Measurements from ENCODE around the gene EED.

EED gene

GRCh38 chr11:86256608-86257007 is 12.1 kb downstream of the EED start:
- no peak overlapping the region; the same call in 1 of the 2 replicates for H3K4me2 ChIP-seq (ENCODE audit: low read length)
- H3K9me3 ChIP-seq (ENCODE audit: insufficient read depth, low read length), result no peaks in the 10 kb centered on the region
- H3K79me2 ChIP-seq (ENCODE audit: low read length), result peaks cover 59% of the 10 kb centered on the region
- H3K27ac ChIP-seq (ENCODE audit: low read length), result peak overlapping the region; percentile 7
- peaks cover 29% of the 10 kb centered on the region for H3K4me1 ChIP-seq (ENCODE audit: low read length)
- peaks cover 34% of the 10 kb centered on the region for H4K20me1 ChIP-seq (ENCODE audit: insufficient read depth, low read length)
- H3K4me3 ChIP-seq (ENCODE audit: low read length), result no peak overlapping the region
- TF ChIP-seq CTCF (IDR thresholded peaks at IDR 0.05; ENCODE audit: low read depth, low read length) (no peak), EZH2phosphoT487 (IDR thresholded peaks at IDR 0.05; ENCODE audit: low read depth) (no peak)
- H3K36me3 ChIP-seq (replicated peaks; ENCODE audit: low read depth, low read length), result peaks cover 57% of the 10 kb centered on the region
- H3K27me3 ChIP-seq (ENCODE audit: low read depth, low read length), result no peaks in the 10 kb centered on the region
- no peak overlapping the region for H3K9ac ChIP-seq (ENCODE audit: low read length)
- no peak overlapping the region for H2AFZ ChIP-seq (ENCODE audit: low read depth, low read length)

- no peaks in the 10 kb centered on the region for H3K27me3 ChIP-seq (ENCODE audit: low read depth, low read length)
Observed at GRCh38 chr11:86257446-86257845, 12.9 kb downstream of the EED start.

GRCh38 chr11:86259730-86260129 is 15.2 kb downstream of the EED start:
- H3K27me3 ChIP-seq (ENCODE audit: low read depth, low read length), result no peaks in the 10 kb centered on the region
- no peak overlapping the region for H2AFZ ChIP-seq (ENCODE audit: low read depth, low read length)
- H3K4me2 ChIP-seq (ENCODE audit: low read length), result no peak overlapping the region
- no peak overlapping the region for H3K27ac ChIP-seq (ENCODE audit: low read length)
- peaks cover 61% of the 10 kb centered on the region for H3K36me3 ChIP-seq (replicated peaks; ENCODE audit: low read depth, low read length)
- no peak overlapping the region for H3K9ac ChIP-seq (ENCODE audit: low read length)
- no peak for TF ChIP-seq EZH2phosphoT487 (IDR thresholded peaks at IDR 0.05; ENCODE audit: low read depth)
- no peak for TF ChIP-seq CTCF (IDR thresholded peaks at IDR 0.05; ENCODE audit: low read depth, low read length)
- no peaks in the 10 kb centered on the region for H3K9me3 ChIP-seq (ENCODE audit: insufficient read depth, low read length)
- H3K4me1 ChIP-seq (ENCODE audit: low read length), result peaks cover 18% of the 10 kb centered on the region
- peaks cover 16% of the 10 kb centered on the region for H4K20me1 ChIP-seq (ENCODE audit: insufficient read depth, low read length)
- peaks cover 29% of the 10 kb centered on the region for H3K79me2 ChIP-seq (ENCODE audit: low read length)
- H3K4me3 ChIP-seq (ENCODE audit: low read length), result no peak overlapping the region

More at GRCh38 chr11:86257446-86257845, 12.9 kb downstream of the EED start:
- Histone ChIP-seq H3K4me3 (ENCODE audit: low read length) (no peak overlapping the region), H3K9ac (ENCODE audit: low read length) (no peak overlapping the region), H3K9me3 (ENCODE audit: insufficient read depth, low read length) (no peaks in the 10 kb centered on the region), H3K4me2 (ENCODE audit: low read length) (no peak overlapping the region), H4K20me1 (ENCODE audit: insufficient read depth, low read length) (peaks cover 25% of the 10 kb centered on the region), H3K36me3 (replicated peaks; ENCODE audit: low read depth, low read length) (peaks cover 54% of the 10 kb centered on the region), H3K4me1 (ENCODE audit: low read length) (peaks cover 23% of the 10 kb centered on the region), H3K27ac (ENCODE audit: low read length) (no peak overlapping the region), H2AFZ (ENCODE audit: low read depth, low read length) (no peak overlapping the region), H3K79me2 (ENCODE audit: low read length) (peaks cover 51% of the 10 kb centered on the region)
- TF ChIP-seq EZH2phosphoT487 (IDR thresholded peaks at IDR 0.05; ENCODE audit: low read depth) (no peak), CTCF (IDR thresholded peaks at IDR 0.05; ENCODE audit: low read depth, low read length) (no peak)

GRCh38 chr11:86261328-86261727 is 16.8 kb downstream of the EED start:
- H3K27ac ChIP-seq (ENCODE audit: low read length), result no peak overlapping the region
- H2AFZ ChIP-seq (ENCODE audit: low read depth, low read length), result no peak overlapping the region
- no peak overlapping the region for H3K4me3 ChIP-seq (ENCODE audit: low read length)
- no peaks in the 10 kb centered on the region for H3K9me3 ChIP-seq (ENCODE audit: insufficient read depth, low read length)
- H3K27me3 ChIP-seq (ENCODE audit: low read depth, low read length), result no peaks in the 10 kb centered on the region
- H3K79me2 ChIP-seq (ENCODE audit: low read length), result peaks cover 13% of the 10 kb centered on the region
- H3K36me3 ChIP-seq (replicated peaks; ENCODE audit: low read depth, low read length), result peaks cover 64% of the 10 kb centered on the region
- no peak overlapping the region for H3K9ac ChIP-seq (ENCODE audit: low read length)
- no peak overlapping the region for H3K4me2 ChIP-seq (ENCODE audit: low read length)
- peaks cover 4% of the 10 kb centered on the region; the same call in 1 of the 2 replicates for H4K20me1 ChIP-seq (ENCODE audit: insufficient read depth, low read length)
- TF ChIP-seq CTCF (IDR thresholded peaks at IDR 0.05; ENCODE audit: low read depth, low read length) (no peak), EZH2phosphoT487 (IDR thresholded peaks at IDR 0.05; ENCODE audit: low read depth) (no peak)
- H3K4me1 ChIP-seq (ENCODE audit: low read length), result peaks cover 5% of the 10 kb centered on the region

All from OCI-LY3 (cell line).